Stomach (tissue), 9 donors: ENCODE data around the gene CBLB. TPM values are rescaled to one million over a fixed set of nuclear protein-coding genes. Genes with fewer than 3 reads are reported as not detected.
"Not testable (repeated sequence)": the region's sequence is repeated elsewhere in the genome, so short reads cannot be mapped to it uniquely, and the experiment has no call there.

Source experiments
- DNase-seq, 2 donors: peaks; one replicate each; pipeline versions ENCODE4 v3.0.0 to v3.0.0-alpha.2; 2013 to 2019
- H3K27ac ChIP-seq, 5 donors: fragments of 200-600 bp in 4 of 5; sonication (generic) in 4 of 5; one replicate each; pipeline ENCODE4 v1.5.1; 2013 to 2019; ENCODE audit warnings: mild to moderate bottlenecking in 1 of 5, moderate library complexity in 1 of 5
- H3K27me3 ChIP-seq, 3 donors: fragments of 200-600 bp; sonication (generic); one replicate each; pipeline ENCODE4 v1.5.1; 2017 to 2019; ENCODE audit warnings: mixed run types in 1 of 3
- H3K36me3 ChIP-seq, 4 donors: fragments of 200-600 bp; sonication (generic); 1 replicate in 3 of 4; 2 replicates in 1 of 4; pipeline ENCODE4 v1.5.1; 2016 to 2019
- H3K4me1 ChIP-seq, 4 donors: fragments of 200-600 bp; sonication (generic); one replicate each; pipeline ENCODE4 v1.5.1; 2016 to 2019
- H3K4me3 ChIP-seq, 4 donors: fragments of 200-600 bp; sonication (generic) in 3 of 4; one replicate each; pipeline ENCODE4 v1.5.1; 2016 to 2019; ENCODE audit warnings: mild to moderate bottlenecking in 1 of 4
- H3K9me3 ChIP-seq, 4 donors: fragments of 200-600 bp; sonication (generic); one replicate each; pipeline ENCODE4 v1.5.1; 2016 to 2019
- EP300 ChIP-seq: sonication (generic); formaldehyde crosslinking; IDR thresholded peaks from one replicate; pipeline ENCODE4 v1.6.1; 2017; ENCODE audit warnings: antibody characterized with exemption
- POLR2A ChIP-seq, 4 donors: fragments of 450-650 bp; IDR thresholded peaks; one replicate each; pipeline ENCODE4 v1.6.1; 2016; ENCODE audit warnings: antibody characterized with exemption in 4 of 4, control low read depth in 2 of 4, mild to moderate bottlenecking in 1 of 4, moderate library complexity in 1 of 4
- POLR2AphosphoS5 ChIP-seq, 3 donors: sonication (generic); formaldehyde crosslinking; IDR thresholded peaks; one replicate each; pipeline ENCODE4 v1.6.1; 2016; ENCODE audit warnings: antibody characterized with exemption in 3 of 3
- WGBS, 5 donors: extraction: QIAGEN DNeasy Blood & Tissue Kit in 3 of 5; methylation state at CpG; one replicate each; pipeline versions ENCODE4 v1.1.5 to v1.1.7; 2013 to 2018; 5-methylcytosine and 5-hydroxymethylcytosine counted together
- intact Hi-C: fragments of 100-400 bp; cut with DNase I; formaldehyde crosslinking; loops from one replicate; pipeline ENCODE4 v1.15.1; 2023; ENCODE audit warnings: low total_unique reads
- polyA plus RNA-seq, 3 donors: library from polyadenylated mRNA; stranded (reverse); fragments of 200-250 nt; gene quantifications; one replicate each; pipeline ENCODE4 v1.2.3, GENCODE V29; 2013
- total RNA-seq, 5 donors: library from RNA; depleted of rRNA; stranded (reverse); fragments of >200 nt; gene quantifications; one replicate each; pipeline versions ENCODE4 v1.1.0 to v1.2.3, GENCODE V29; 2014 to 2016
- TF ChIP-seq, protein P1 (sequence below), 7 experiments: fragments of 450-650 bp in 4 of 7; fragments of 200-600 bp in 3 of 7; sonication (generic) in 3 of 7; IDR thresholded peaks; one replicate each; pipeline ENCODE4 v1.5.1; 2016 to 2019; ENCODE audit warnings: antibody characterized with exemption in 7 of 7, control low read depth in 2 of 7, mild to moderate bottlenecking in 1 of 7
- donor health status: healthy with polysubstance abuse.
- donor health status: Bipolar disorder and iron deficiency.
- donor health status: healthy.

Gene CBLB
- total and polyA plus RNA-seq, 8 donors = 6.9 to 94.4 (median 46.0) TPM

DNA sequence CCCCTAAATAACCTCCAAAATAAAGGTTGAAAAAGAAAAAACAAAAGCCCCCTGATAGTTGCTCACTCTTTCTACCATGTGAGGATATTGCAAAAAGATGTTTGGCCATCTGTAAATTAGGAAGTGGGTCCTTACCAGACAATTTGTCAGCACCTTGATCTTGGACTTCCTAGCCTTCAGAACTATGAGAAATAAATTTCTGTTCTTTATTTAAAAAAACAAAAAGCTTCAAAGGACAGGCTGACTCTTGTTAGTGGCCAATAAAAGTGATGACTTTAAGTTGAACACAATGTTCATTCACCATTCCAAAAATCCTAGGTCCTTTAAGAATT lies 103.5 kb downstream of the CBLB start:
- TF ChIP-seq POLR2A (IDR thresholded peaks at IDR 0.05) (no peak), EP300 (no peak), POLR2AphosphoS5 (IDR thresholded peaks at IDR 0.05) (no peak)
- TF ChIP-seq, protein P1, sequence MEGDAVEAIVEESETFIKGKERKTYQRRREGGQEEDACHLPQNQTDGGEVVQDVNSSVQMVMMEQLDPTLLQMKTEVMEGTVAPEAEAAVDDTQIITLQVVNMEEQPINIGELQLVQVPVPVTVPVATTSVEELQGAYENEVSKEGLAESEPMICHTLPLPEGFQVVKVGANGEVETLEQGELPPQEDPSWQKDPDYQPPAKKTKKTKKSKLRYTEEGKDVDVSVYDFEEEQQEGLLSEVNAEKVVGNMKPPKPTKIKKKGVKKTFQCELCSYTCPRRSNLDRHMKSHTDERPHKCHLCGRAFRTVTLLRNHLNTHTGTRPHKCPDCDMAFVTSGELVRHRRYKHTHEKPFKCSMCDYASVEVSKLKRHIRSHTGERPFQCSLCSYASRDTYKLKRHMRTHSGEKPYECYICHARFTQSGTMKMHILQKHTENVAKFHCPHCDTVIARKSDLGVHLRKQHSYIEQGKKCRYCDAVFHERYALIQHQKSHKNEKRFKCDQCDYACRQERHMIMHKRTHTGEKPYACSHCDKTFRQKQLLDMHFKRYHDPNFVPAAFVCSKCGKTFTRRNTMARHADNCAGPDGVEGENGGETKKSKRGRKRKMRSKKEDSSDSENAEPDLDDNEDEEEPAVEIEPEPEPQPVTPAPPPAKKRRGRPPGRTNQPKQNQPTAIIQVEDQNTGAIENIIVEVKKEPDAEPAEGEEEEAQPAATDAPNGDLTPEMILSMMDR (IDR thresholded peaks at IDR 0.05) = no peak
- peaks cover 0 to 33% (median 7%) of the 10 kb centered on the region in 4 donors for H3K4me1 ChIP-seq
- no peak overlapping the region for H3K4me3 ChIP-seq
- H3K27ac ChIP-seq = no peak overlapping the region
- intact Hi-C loops = no loop called here
- DNase-seq = no peak
- H3K27me3 ChIP-seq = no peaks in the 10 kb centered on the region
- H3K36me3 ChIP-seq = peaks cover 13 to 26% (median 17%) of the 10 kb centered on the region in 4 donors
- peaks cover 0 to 10% (median 5%) of the 10 kb centered on the region in 4 donors for H3K9me3 ChIP-seq

DNA sequence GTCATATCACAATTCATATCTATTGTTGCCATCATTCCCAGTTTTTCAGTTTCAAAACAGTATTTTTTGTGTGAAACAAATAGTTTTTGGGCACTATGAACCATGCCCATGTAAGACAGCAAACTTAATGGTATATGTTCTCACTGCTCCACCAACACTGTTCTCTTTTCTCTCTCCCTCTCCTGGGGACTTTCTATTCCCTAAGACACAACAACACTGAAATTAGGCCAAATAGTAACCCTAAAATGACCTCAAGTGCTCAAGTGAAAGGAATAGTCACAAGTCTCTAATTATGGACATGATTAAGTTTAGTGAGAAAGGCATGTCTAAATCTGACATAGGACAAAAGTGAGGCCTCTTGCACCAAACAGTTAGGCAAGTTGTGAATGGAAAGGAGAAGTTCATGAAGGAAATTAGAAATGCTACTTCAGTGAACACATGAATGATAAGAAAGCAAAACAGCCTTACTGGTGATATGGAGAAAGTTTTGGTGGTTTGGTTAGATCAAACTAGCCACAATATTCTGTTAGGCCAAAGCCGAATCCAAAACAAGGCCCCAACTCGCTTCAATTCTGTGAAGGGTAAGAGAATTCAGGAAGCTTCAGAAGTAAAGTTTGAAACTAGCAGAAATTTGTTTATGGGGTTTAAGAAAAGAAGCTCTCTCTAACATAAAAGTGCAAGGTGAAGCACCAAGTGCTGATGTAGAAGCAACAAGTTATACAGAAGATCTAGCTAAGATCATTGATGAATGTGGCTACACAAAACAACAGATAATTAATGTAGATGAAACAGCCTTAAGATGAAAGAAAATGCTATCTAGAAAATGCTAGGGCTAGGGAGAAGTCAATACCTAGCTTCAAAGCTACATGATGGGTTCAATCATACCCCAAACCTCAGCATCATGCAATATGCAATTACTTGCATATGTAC lies 104.2 kb downstream of the CBLB start:
- Histone ChIP-seq H3K4me3 (no peak overlapping the region), H3K4me1 (peaks cover 0 to 33% (median 10%) of the 10 kb centered on the region in 4 donors), H3K27me3 (no peaks in the 10 kb centered on the region), H3K9me3 (peaks cover 0 to 10% (median 5%) of the 10 kb centered on the region in 4 donors), H3K27ac (no peak overlapping the region), H3K36me3 (peaks cover 14 to 23% (median 19%) of the 10 kb centered on the region in 4 donors)
- no peak for DNase-seq
- TF ChIP-seq EP300 = no peak
- WGBS, 5 donors = 78 to 91% (median 84%) methylated on average over 2 of the region's 2 CpGs
- intact Hi-C loops = no loop called here

- no peak for DNase-seq
- H3K27ac ChIP-seq = no peak overlapping the region
- H3K27me3 ChIP-seq = no peaks in the 10 kb centered on the region
- intact Hi-C loops = no loop called here
- H3K9me3 ChIP-seq = peaks cover 0 to 18% (median 7%) of the 10 kb centered on the region in 4 donors
- H3K4me3 ChIP-seq = no peak overlapping the region
- no peak for TF ChIP-seq POLR2A (IDR thresholded peaks at IDR 0.05)
- TF ChIP-seq, protein P1 (IDR thresholded peaks at IDR 0.05) = no peak
- no peak for TF ChIP-seq EP300
- no peak for TF ChIP-seq POLR2AphosphoS5 (IDR thresholded peaks at IDR 0.05)
- H3K36me3 ChIP-seq = peaks cover 24 to 32% (median 29%) of the 10 kb centered on the region in 4 donors
- peaks cover 0 to 33% (median 12%) of the 10 kb centered on the region in 4 donors for H3K4me1 ChIP-seq
Measured at GRCh38 chr3:105763659-105764036, 105.2 kb downstream of the CBLB start.

DNA sequence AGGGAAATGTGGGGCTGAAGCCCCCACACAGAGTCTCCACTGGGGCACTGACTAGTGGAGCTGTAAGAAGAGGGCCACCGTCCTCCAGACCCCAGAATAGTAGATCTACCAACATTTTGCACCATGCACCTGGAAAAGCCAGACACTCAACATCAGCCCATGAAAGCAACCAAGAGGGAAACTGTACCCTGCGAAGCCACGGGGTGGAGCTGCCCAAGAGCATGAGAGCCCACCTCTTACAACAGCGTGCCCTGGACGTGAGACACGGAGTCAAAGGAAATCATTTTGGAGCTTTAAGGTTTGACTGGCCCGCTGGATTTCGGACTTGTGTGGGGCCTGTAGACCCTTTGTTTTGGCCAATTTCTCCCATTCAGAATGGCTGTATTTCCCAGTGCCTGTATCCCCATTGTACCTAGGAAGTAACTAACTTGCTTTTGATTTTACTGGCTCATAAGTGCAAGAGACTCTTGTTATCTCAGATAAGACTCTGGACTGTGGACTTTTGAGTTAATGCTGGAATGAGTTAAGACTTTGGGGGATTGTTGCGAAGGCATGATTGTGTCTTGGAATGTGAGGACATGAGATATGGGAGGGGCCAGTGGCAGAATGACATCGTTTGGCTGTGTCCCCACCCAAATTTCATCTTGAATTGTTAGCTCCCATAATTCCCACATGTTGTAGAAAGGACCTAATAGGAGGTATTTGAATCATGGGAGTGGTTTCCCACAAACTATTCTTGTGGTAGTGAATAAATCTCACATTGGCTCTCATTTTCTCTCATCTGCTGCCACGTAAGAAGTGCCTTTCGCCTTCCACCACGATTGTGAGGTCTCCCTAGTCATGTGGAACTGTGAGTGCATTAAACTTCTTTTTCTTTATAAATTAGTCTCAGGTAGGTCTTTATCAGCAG lies 105.8 kb downstream of the CBLB start:
- 90 to 94% (median 92%) methylated on average over 13 of the region's 13 CpGs for WGBS, 5 donors
- no peak for TF ChIP-seq POLR2AphosphoS5 (IDR thresholded peaks at IDR 0.05)
- TF ChIP-seq POLR2A (IDR thresholded peaks at IDR 0.05) = no peak
- TF ChIP-seq, protein P1 (IDR thresholded peaks at IDR 0.05) = no peak
- no peak for TF ChIP-seq EP300
- Histone ChIP-seq H3K27me3 (no peaks in the 10 kb centered on the region), H3K36me3 (peaks cover 27 to 37% (median 33%) of the 10 kb centered on the region in 4 donors), H3K27ac (no peak overlapping the region), H3K4me1 (peaks cover 0 to 33% (median 11%) of the 10 kb centered on the region in 4 donors), H3K9me3 (peaks cover 0 to 21% (median 7%) of the 10 kb centered on the region in 4 donors), H3K4me3 (no peak overlapping the region)
- intact Hi-C loops = no loop called here
- no peak for DNase-seq

GRCh38 chr3:105762214-105762613 lies 106.6 kb downstream of the CBLB start:
- H3K4me3 ChIP-seq, DNase-seq, H3K27ac ChIP-seq, intact Hi-C loops, H3K27me3 ChIP-seq: not testable (repeated sequence)
- 93 to 100% (median 100%) methylated on average over 1 of the region's 1 CpG for WGBS, 5 donors
- Histone ChIP-seq H3K9me3 (peaks cover 0 to 21% (median 7%) of the 10 kb centered on the region in 4 donors), H3K36me3 (peaks cover 27 to 38% (median 33%) of the 10 kb centered on the region in 4 donors), H3K4me1 (peaks cover 0 to 33% (median 9%) of the 10 kb centered on the region in 4 donors)
